IMR-90 (cell line): Measurements from ENCODE around the gene ADAMTS14. TPM values are rescaled to one million over a fixed set of nuclear protein-coding genes. Genes with fewer than 3 reads are reported as not detected.

Experiments
- ATAC-seq: fragments of 200-7000 bp; cut with Tn5 transposase; 2 replicates; pipeline ENCODE4 v1.9.1; 2020; ENCODE audit warnings: low read depth, mild to moderate bottlenecking, moderate library complexity
- BruUV-seq: library from RNA; stranded (reverse); fragments of 400-500 nt; replicated peaks from 2 replicates; lab custom pipeline; 2021; lab: Mats Ljungman, UMichigan
- CTCF ChIA-PET: fragments of 300-600 bp; formaldehyde crosslinking; extraction: SDS; loops from one replicate; lab custom pipeline; 2021; ENCODE audit warnings: antibody characterized with exemption; lab: Yijun Ruan, JAX
- POLR2A ChIA-PET: fragments of 300-600 bp; sonication (Branson Sonifier 250); formaldehyde crosslinking; loops from one replicate; lab custom pipeline; 2022; ENCODE audit warnings: antibody characterized with exemption; ENCODE audit not compliant: unreplicated experiment; lab: Charles Lee
- DNase-seq: peaks from one replicate; pipeline ENCODE4 v3.0.0; 2013
- H2AFZ ChIP-seq: replicated peaks from 2 replicates; pipeline ENCODE3; 2013; ENCODE audit warnings: low read length, mild to moderate bottlenecking; ENCODE audit not compliant: poor library complexity
- H2AK5ac ChIP-seq: 2 replicates; pipeline ENCODE4 v1.6.1; 2013; ENCODE audit warnings: low read depth, low read length, inconsistent platforms
- H2AK9ac ChIP-seq: replicated peaks from 2 replicates; pipeline ENCODE3; 2013; ENCODE audit warnings: mild to moderate bottlenecking, low read depth, low read length, moderate library complexity; ENCODE audit not compliant: poor library complexity
- H2BK120ac ChIP-seq: 2 replicates; pipeline ENCODE4 v1.6.1; 2013; ENCODE audit warnings: low read depth, low read length, inconsistent platforms
- H2BK15ac ChIP-seq: 3 replicates; pipeline ENCODE4 v1.6.1; 2013; ENCODE audit warnings: low read depth, low read length, inconsistent platforms
- H2BK20ac ChIP-seq: 2 replicates; pipeline ENCODE4 v1.6.1; 2013; ENCODE audit warnings: low read depth, mild to moderate bottlenecking, inconsistent platforms, low read length, moderate library complexity
- H2BK5ac ChIP-seq: 2 replicates; pipeline ENCODE4 v1.6.1; 2013; ENCODE audit warnings: mild to moderate bottlenecking, low read depth, low read length, inconsistent platforms; ENCODE audit not compliant: poor library complexity, severe bottlenecking
- H3K14ac ChIP-seq: replicated peaks from 2 replicates; pipeline ENCODE4 v1.6.1; 2013; ENCODE audit warnings: low read depth, low read length, inconsistent platforms
- H3K18ac ChIP-seq: 2 replicates; pipeline ENCODE4 v1.6.1; 2013; ENCODE audit warnings: low read depth, low read length, control low read depth
- H3K23ac ChIP-seq: 2 replicates; pipeline ENCODE4 v1.6.1; 2013; ENCODE audit warnings: low read depth, low read length, inconsistent platforms
- H3K27ac ChIP-seq: 2 replicates; pipeline ENCODE4 v1.5.1; 2013; ENCODE audit warnings: mild to moderate bottlenecking, control low read depth, low read length; ENCODE audit not compliant: insufficient read depth
- H3K27me3 ChIP-seq: 2 replicates; pipeline ENCODE4 v1.6.1; 2013; ENCODE audit warnings: low read length; ENCODE audit not compliant: control insufficient read depth, insufficient read depth
- H3K36me3 ChIP-seq: 2 replicates; pipeline ENCODE4 v1.6.1; 2013; ENCODE audit warnings: low read length, mixed read lengths; ENCODE audit not compliant: control insufficient read depth, insufficient read depth
- H3K4ac ChIP-seq: 2 replicates; pipeline ENCODE4 v1.6.1; 2013; ENCODE audit warnings: low read depth, low read length, inconsistent platforms
- H3K4me1 ChIP-seq: 2 replicates; pipeline ENCODE4 v1.6.1; 2013; ENCODE audit warnings: low read length, mixed read lengths; ENCODE audit not compliant: control insufficient read depth, insufficient read depth
- H3K4me2 ChIP-seq: 2 replicates; pipeline ENCODE4 v1.6.1; 2013; ENCODE audit warnings: low read depth, mild to moderate bottlenecking, control low read depth, low read length, moderate library complexity
- H3K4me3 ChIP-seq: 2 replicates; pipeline ENCODE4 v1.5.1; 2013; ENCODE audit warnings: low read depth, mild to moderate bottlenecking, control low read depth, low read length, moderate library complexity; ENCODE audit not compliant: insufficient read depth
- H3K56ac ChIP-seq: 2 replicates; pipeline ENCODE4 v1.6.1; 2013; ENCODE audit warnings: low read length, inconsistent platforms; ENCODE audit not compliant: insufficient read depth; ENCODE audit errors: extremely low read depth
- H3K79me1 ChIP-seq, 2 experiments: 2 replicates each; pipeline ENCODE4 v1.6.1; 2013; ENCODE audit warnings: low read length in 2 of 2, inconsistent platforms in 1 of 2, low read depth in 1 of 2
- H3K9ac ChIP-seq: 2 replicates; pipeline ENCODE4 v1.6.1; 2013; ENCODE audit warnings: low read depth, low read length, control low read depth
- H3K9me1 ChIP-seq: 2 replicates; pipeline ENCODE4 v1.6.1; 2013; ENCODE audit warnings: low read length, inconsistent platforms; ENCODE audit not compliant: insufficient read depth
- H3K9me3 ChIP-seq: 2 replicates; pipeline ENCODE4 v1.6.1; 2013; ENCODE audit warnings: low read length; ENCODE audit not compliant: control insufficient read depth, insufficient read depth
- H4K20me1 ChIP-seq: 2 replicates; pipeline ENCODE4 v1.6.1; 2013; ENCODE audit warnings: low read length, inconsistent platforms; ENCODE audit not compliant: insufficient read depth
- H4K5ac ChIP-seq: 2 replicates; pipeline ENCODE4 v1.6.1; 2013; ENCODE audit warnings: mild to moderate bottlenecking, low read depth, low read length, control low read depth
- H4K8ac ChIP-seq, 2 experiments: 2 replicates each; pipeline ENCODE4 v1.6.1; 2013; ENCODE audit warnings: low read depth in 2 of 2, low read length in 2 of 2, control low read depth in 1 of 2, inconsistent platforms in 1 of 2
- H4K91ac ChIP-seq: 2 replicates; pipeline ENCODE4 v1.6.1; 2013; ENCODE audit warnings: low read depth, low read length, inconsistent platforms; ENCODE audit not compliant: insufficient read depth
- RFX5 ChIP-seq: IDR thresholded peaks from 2 replicates; pipeline ENCODE4 v1.8.0; 2012; ENCODE audit warnings: low read depth, mild to moderate bottlenecking, low read length, moderate library complexity
- WGBS, 2 experiments: methylation state at CpG; one replicate each; pipeline versions ENCODE4 v1.1.5 to v1.1.7; 2013; ENCODE audit warnings: missing lambda C conversion rate in 2 of 2; ENCODE audit not compliant: insufficient read length in 1 of 2; ENCODE audit errors: extremely low coverage in 2 of 2; 5-methylcytosine and 5-hydroxymethylcytosine counted together
- dilution Hi-C: fragments of 300-500 bp; cut with HindIII; formaldehyde crosslinking; loops from one replicate; pipeline ENCODE4 v1.14.3; 2018; ENCODE audit warnings: low sequenced_read_pairs; ENCODE audit not compliant: unreplicated experiment
- in situ Hi-C: fragments of 300-500 bp; cut with MboI; formaldehyde crosslinking; loops from 3 replicates; pipeline ENCODE4 v1.14.3; 2019; ENCODE audit warnings: low sequenced_read_pairs, inconsistent platforms, mixed read lengths
- intact Hi-C: fragments of 100-400 bp; cut with micrococcal nuclease; formaldehyde crosslinking; loops from 2 replicates; pipeline ENCODE4 v1.10.0; 2022
- polyA plus RNA-seq, 3 experiments: library from polyadenylated mRNA; depleted of rRNA; stranded (reverse); fragments of >200 nt; gene quantifications; 2 replicates each; pipeline ENCODE4 v1.2.3, GENCODE V29; 2012; ENCODE audit warnings: low replicate concordance in 1 of 3
- total RNA-seq: library from RNA; depleted of rRNA; stranded (reverse); fragments of >200 nt; gene quantifications from 2 replicates; pipeline ENCODE4 v1.2.3, GENCODE V29; 2012

The ADAMTS14 gene
- total and polyA plus RNA-seq, 2 of the 4 experiments (the other 2 are of a cell fraction) = under 0.01 to 0.31 TPM

GRCh38 chr10:70651661-70652060 lies 20.6 kb upstream of the ADAMTS14 start:
- ChIA-PET CTCF (no interaction called here), POLR2A (no interaction called here)
- no peak overlapping the region for H3K4ac ChIP-seq
- ATAC-seq = no peak
- no peak overlapping the region for H2AK9ac ChIP-seq
- no peak overlapping the region for H3K18ac ChIP-seq
- no peak overlapping the region for H2AFZ ChIP-seq
- H3K4me3 ChIP-seq = no peak overlapping the region
- no peaks in the 10 kb centered on the region for H3K79me1 ChIP-seq
- H4K8ac ChIP-seq = no peak overlapping the region
- no peak overlapping the region for H2BK120ac ChIP-seq
- TF ChIP-seq RFX5 = no peak
- H3K36me3 ChIP-seq = no peaks in the 10 kb centered on the region
- H2BK5ac ChIP-seq = no peak overlapping the region
- no peak overlapping the region for H4K5ac ChIP-seq
- peaks cover 7% of the 10 kb centered on the region for H3K4me1 ChIP-seq
- H3K27me3 ChIP-seq = no peaks in the 10 kb centered on the region; the same call in 1 of the 2 replicates
- H2AK5ac ChIP-seq = no peak overlapping the region
- H3K23ac ChIP-seq = no peak overlapping the region
- no peak overlapping the region for H2BK20ac ChIP-seq
- H2BK15ac ChIP-seq = no peak overlapping the region
- intact Hi-C loops = no loop called here
- H3K27ac ChIP-seq = no peak overlapping the region
- peaks cover 7% of the 10 kb centered on the region for H3K9me3 ChIP-seq
- H3K4me2 ChIP-seq = no peak overlapping the region
- dilution Hi-C loops = no loop called here
- H3K14ac ChIP-seq = no peak overlapping the region
- H4K20me1 ChIP-seq = no peaks in the 10 kb centered on the region
- 70% methylated on average over 2 of the region's 5 CpGs; no CpG with 5 or more reads in 1 of the 2 experiments for WGBS, 2 experiments
- H4K91ac ChIP-seq = no peak overlapping the region
- peaks cover 3% of the 10 kb centered on the region; the same call in 1 of the 2 replicates for H3K9me1 ChIP-seq
- H3K9ac ChIP-seq = no peak overlapping the region
- DNase-seq = no peak
- H3K56ac ChIP-seq = no peak overlapping the region
- BruUV-seq = no TSS peak
- in situ Hi-C loops = no loop called here
